SK-N-SH (cell line): ENCODE measurements around the gene SPTSSB. TPM values are rescaled to one million over a fixed set of nuclear protein-coding genes. Genes with fewer than 3 reads are reported as not detected.

Source experiments
- CTCF ChIA-PET: fragments of 300-600, 350-600 bp; formaldehyde crosslinking; extraction: SDS; loops from one replicate; lab custom pipeline; 2021; lab: Yijun Ruan, JAX
- POLR2A ChIA-PET: fragments of 350-600 bp; sonication (Branson Sonifier 250); formaldehyde crosslinking; extraction: SDS; loops from one replicate; lab custom pipeline; 2020; ENCODE audit warnings: antibody characterized with exemption, inconsistent platforms; lab: Yijun Ruan, JAX
- DNase-seq: peaks from one replicate; pipeline ENCODE4 v3.0.0; 2012
- H2AFZ ChIP-seq: fragments of 200-600 bp; sonication (generic); 2 replicates; pipeline ENCODE4 v1.8.1; 2016; ENCODE audit warnings: antibody characterized with exemption, mild to moderate bottlenecking, low read depth
- H3F3A ChIP-seq: fragments of 200-600 bp; sonication (generic); replicated peaks from 2 replicates; pipeline ENCODE3; 2016; ENCODE audit warnings: antibody characterized with exemption, mild to moderate bottlenecking; ENCODE audit not compliant: insufficient read depth
- H3K27ac ChIP-seq, 2 experiments: fragments of 200-500 bp in 1 of 2; fragments of 200-600 bp in 1 of 2; sonication (Bioruptor generic) in 1 of 2; sonication (generic), shearing (Covaris generic) in 1 of 2; 2 replicates each; pipeline versions ENCODE4 v1.5.1 to v1.6.1; 2014 to 2016; ENCODE audit warnings: low read depth in 2 of 2, inconsistent platforms in 1 of 2, low read length in 1 of 2, mild to moderate bottlenecking in 1 of 2, mixed read lengths in 1 of 2
- H3K27me3 ChIP-seq: fragments of 200-600 bp; sonication (generic), shearing (Covaris generic); 2 replicates; pipeline ENCODE4 v1.6.1; 2016; ENCODE audit warnings: mixed run types; ENCODE audit not compliant: insufficient read depth
- H3K36me3 ChIP-seq, 2 experiments: fragments of 200-500 bp in 1 of 2; fragments of 200-600 bp in 1 of 2; sonication (Bioruptor generic) in 1 of 2; sonication (generic) in 1 of 2; replicated peaks in 1 of 2; 2 replicates each; pipeline versions ENCODE3 to v1.5.1; 2014 to 2016; ENCODE audit warnings: low read length in 1 of 2, mild to moderate bottlenecking in 1 of 2; ENCODE audit not compliant: insufficient read depth in 2 of 2, control insufficient read depth in 1 of 2
- H3K4me1 ChIP-seq, 2 experiments: fragments of 200-500 bp in 1 of 2; fragments of 200-600 bp in 1 of 2; sonication (Bioruptor generic) in 1 of 2; sonication (generic), shearing (Covaris generic) in 1 of 2; 2 replicates each; pipeline versions ENCODE4 v1.5.1 to v1.6.1; 2014 to 2016; ENCODE audit warnings: low read depth in 1 of 2, low read length in 1 of 2, mixed run types in 1 of 2; ENCODE audit not compliant: insufficient read depth in 2 of 2, control insufficient read depth in 1 of 2
- H3K4me2 ChIP-seq: fragments of 200-600 bp; sonication (generic), shearing (Covaris generic); 2 replicates; pipeline ENCODE4 v1.6.1; 2017; ENCODE audit warnings: mixed run types
- H3K4me3 ChIP-seq, 2 experiments: fragments of 200-500 bp in 1 of 2; fragments of 200-600 bp in 1 of 2; sonication (Bioruptor generic) in 1 of 2; sonication (generic), shearing (Covaris generic) in 1 of 2; 2 replicates each; pipeline versions ENCODE4 v1.5.1 to v1.8.1; 2014 to 2016; ENCODE audit warnings: low read depth in 2 of 2, inconsistent platforms in 1 of 2, low read length in 1 of 2, mild to moderate bottlenecking in 1 of 2, mixed read lengths in 1 of 2, moderate library complexity in 1 of 2
- H3K79me2 ChIP-seq: fragments of 200-600 bp; sonication (generic); 2 replicates; pipeline ENCODE4 v1.8.1; 2017; ENCODE audit warnings: mild to moderate bottlenecking; ENCODE audit not compliant: insufficient read depth
- H3K9ac ChIP-seq: fragments of 200-600 bp; sonication (generic); 2 replicates; pipeline ENCODE4 v1.6.1; 2017; ENCODE audit warnings: mixed run types
- H3K9me2 ChIP-seq: fragments of 200-600 bp; sonication (generic); 2 replicates; pipeline ENCODE4 v1.6.1; 2017; ENCODE audit warnings: mixed run types
- H3K9me3 ChIP-seq: fragments of 200-600 bp; sonication (generic); 2 replicates; pipeline ENCODE4 v1.6.1; 2017; ENCODE audit warnings: mixed run types, mild to moderate bottlenecking, moderate library complexity
- H4K20me1 ChIP-seq: fragments of 200-600 bp; sonication (generic); 2 replicates; pipeline ENCODE4 v1.6.1; 2017; ENCODE audit warnings: mild to moderate bottlenecking, mixed run types; ENCODE audit not compliant: insufficient read depth
- ELF1 ChIP-seq: IDR thresholded peaks from 2 replicates; pipeline ENCODE4 v1.4.0; 2012
- FOXJ3 ChIP-seq: sonication (generic); formaldehyde crosslinking; IDR thresholded peaks from 2 replicates; pipeline ENCODE4 v1.5.1; 2020; ENCODE audit warnings: mild to moderate bottlenecking, missing genetic modification reagents
- GABPA ChIP-seq: IDR thresholded peaks from 2 replicates; pipeline ENCODE4 v1.4.0; 2012; ENCODE audit warnings: low read depth, mild to moderate bottlenecking
- GATA2 ChIP-seq: sonication (generic); formaldehyde crosslinking; IDR thresholded peaks from 2 replicates; pipeline ENCODE4 v1.5.0; 2020; ENCODE audit warnings: mild to moderate bottlenecking, missing genetic modification reagents
- MAX ChIP-seq: IDR thresholded peaks from 2 replicates; pipeline ENCODE4 v1.4.0; 2012; ENCODE audit warnings: low read depth
- NFIC ChIP-seq: IDR thresholded peaks from 2 replicates; pipeline ENCODE4 v1.4.0; 2012; ENCODE audit warnings: borderline replicate concordance
- NRF1 ChIP-seq: IDR thresholded peaks from 2 replicates; pipeline ENCODE4 v1.6.1; 2012; ENCODE audit warnings: low read depth, mild to moderate bottlenecking, low read length
- PBX3 ChIP-seq: IDR thresholded peaks from 2 replicates; pipeline ENCODE4; 2012
- POLR2AphosphoS5 ChIP-seq: IDR thresholded peaks from 2 replicates; pipeline ENCODE4 v1.6.1; 2012; ENCODE audit warnings: low read depth, low read length
- RAD21 ChIP-seq: IDR thresholded peaks from 2 replicates; pipeline ENCODE4 v1.6.1; 2012; ENCODE audit warnings: mild to moderate bottlenecking, low read length
- RXRA ChIP-seq: IDR thresholded peaks from 2 replicates; pipeline ENCODE4 v1.4.0; 2012; ENCODE audit warnings: low read depth, mild to moderate bottlenecking, borderline replicate concordance
- SIN3A ChIP-seq: IDR thresholded peaks from 2 replicates; pipeline ENCODE4 v1.6.1; 2012; ENCODE audit warnings: low read depth, mild to moderate bottlenecking, low read length, moderate library complexity, borderline replicate concordance
- TAF1 ChIP-seq: IDR thresholded peaks from 2 replicates; pipeline ENCODE4 v1.6.1; 2012; ENCODE audit warnings: low read depth, mild to moderate bottlenecking, low read length, moderate library complexity, borderline replicate concordance
- TCF12 ChIP-seq: IDR thresholded peaks from 2 replicates; pipeline ENCODE4 v1.4.0; 2012
- TEAD4 ChIP-seq: IDR thresholded peaks from 2 replicates; pipeline ENCODE4 v1.4.0; 2012; ENCODE audit warnings: mild to moderate bottlenecking, borderline replicate concordance; ENCODE audit not compliant: insufficient read depth
- USF2 ChIP-seq: fragments of 150-350 bp; IDR thresholded peaks from 2 replicates; pipeline ENCODE4 v1.6.1; 2017; ENCODE audit warnings: antibody characterized with exemption, low read length, low read depth, borderline replicate concordance
- YY1 ChIP-seq: IDR thresholded peaks from 2 replicates; pipeline ENCODE4 v1.4.0; 2012; ENCODE audit warnings: low read depth, mild to moderate bottlenecking
- WGBS: methylation state at CpG from one replicate; pipeline ENCODE4 v1.1.6; 2017; ENCODE audit warnings: low lambda C conversion rate; 5-methylcytosine and 5-hydroxymethylcytosine counted together
- polyA plus RNA-seq, 3 experiments: library from polyadenylated mRNA; depleted of rRNA; stranded (reverse); fragments of >200 nt; gene quantifications; 2 replicates each; pipeline ENCODE4 v1.2.3, GENCODE V29; 2012

Gene SPTSSB
- polyA plus RNA-seq, 1 of the 3 experiments (the other 2 are of a cell fraction) = 0.07 TPM

GRCh38 chr3:161342629-161343028 is 28.7 kb downstream of the SPTSSB start (continued):
- TF ChIP-seq YY1 = no peak
- TF ChIP-seq ELF1 = no peak
- no peak for TF ChIP-seq RAD21
- TF ChIP-seq FOXJ3 (CRISPR knock-in tag) = no peak
- no peak for TF ChIP-seq TAF1
- no peak for TF ChIP-seq GATA2 (CRISPR knock-in tag)

GRCh38 chr3:161339517-161340500 is 31.5 kb downstream of the SPTSSB start:
- Histone ChIP-seq H3K27me3 (no peaks in the 10 kb centered on the region), H3K9me3 (no peaks in the 10 kb centered on the region), H3F3A (no peaks in the 10 kb centered on the region), H3K9me2 (no peaks in the 10 kb centered on the region), H3K27ac (no peak overlapping the region), H3K79me2 (no peaks in the 10 kb centered on the region), H3K36me3 (no peaks in the 10 kb centered on the region), H3K9ac (no peak overlapping the region), H3K4me1 (no peaks in the 10 kb centered on the region), H3K4me2 (no peak overlapping the region), H3K4me3 (no peak overlapping the region), H2AFZ (no peak overlapping the region), H4K20me1 (no peaks in the 10 kb centered on the region)
- TF ChIP-seq RXRA (no peak), MAX (no peak), PBX3 (no peak), GABPA (no peak), RAD21 (no peak), SIN3A (no peak), NFIC (no peak), TCF12 (no peak), YY1 (no peak), TEAD4 (no peak)
- POLR2A ChIA-PET = no interaction called here
- no peak for DNase-seq
- 27% methylated on average over 4 of the region's 4 CpGs for WGBS
- CTCF ChIA-PET = interaction anchor here (0.5 to 1.1 kb wide), 2 partner anchors 12 to 54 kb away, joined by 3 read pairs; no protein-coding TSS in a partner anchor

GRCh38 chr3:161337311-161337710 is 34.0 kb downstream of the SPTSSB start:
- Histone ChIP-seq H3K9ac (no peak overlapping the region), H3K4me2 (no peak overlapping the region), H3K36me3 (no peaks in the 10 kb centered on the region), H3K9me3 (no peaks in the 10 kb centered on the region), H3K9me2 (no peaks in the 10 kb centered on the region), H3K27me3 (no peaks in the 10 kb centered on the region), H3F3A (no peaks in the 10 kb centered on the region), H2AFZ (no peak overlapping the region), H3K27ac (no peak overlapping the region), H3K79me2 (no peaks in the 10 kb centered on the region), H3K4me3 (no peak overlapping the region), H4K20me1 (no peaks in the 10 kb centered on the region), H3K4me1 (no peaks in the 10 kb centered on the region)
- DNase-seq = no peak
- POLR2A ChIA-PET = no interaction called here
- TF ChIP-seq TCF12 = no peak
- no peak for TF ChIP-seq SIN3A
- TF ChIP-seq POLR2AphosphoS5 = no peak
- TF ChIP-seq TEAD4 = no peak
- TF ChIP-seq NRF1 = no peak
- no peak for TF ChIP-seq USF2
- CTCF ChIA-PET = no interaction called here
